Measurements from ENCODE around the gene KRT35. TPM values are rescaled to one million over a fixed set of nuclear protein-coding genes. Genes with fewer than 3 reads are reported as not detected.

Gene KRT35
- total and polyA plus RNA-seq, 2 of the 13 experiments (the other 11 are each of a cell fraction or from before 2014, with no cell fraction given) = not detected

DNA sequence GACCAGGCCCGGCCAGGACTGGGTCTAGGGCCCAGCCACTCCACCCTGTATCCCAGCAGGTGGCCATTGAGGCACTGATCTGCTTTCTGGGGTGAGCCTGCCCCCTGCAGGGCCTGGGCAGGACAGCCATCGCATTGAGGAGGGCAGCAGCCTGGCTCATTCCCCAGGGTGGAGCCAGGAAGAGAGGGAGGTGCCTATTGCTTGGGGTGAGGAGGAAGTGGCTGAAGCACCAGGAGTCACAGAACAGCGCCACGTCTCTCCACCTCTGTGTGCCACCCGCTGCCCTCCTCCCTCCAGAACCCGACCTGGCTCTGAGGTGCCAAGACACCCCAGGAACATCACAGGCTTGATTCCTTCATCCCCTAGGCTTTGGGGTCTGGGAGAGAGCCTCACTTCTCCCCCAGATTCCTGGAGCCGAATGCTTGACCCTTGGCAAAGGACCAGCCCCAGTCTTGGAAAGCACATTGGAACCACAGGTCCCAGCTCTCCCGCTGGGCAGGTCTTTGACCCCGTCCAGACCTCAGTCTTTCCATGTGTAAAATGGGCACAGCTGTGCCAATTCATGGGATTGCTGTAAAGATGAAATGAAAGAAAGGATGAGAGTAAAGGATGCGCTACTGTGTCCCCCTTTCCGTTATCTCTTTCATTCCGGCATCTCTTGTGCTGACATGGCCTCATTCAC lies 16.0 kb upstream of the KRT35 start (continued):
- TF ChIP-seq ZNF24 (IDR thresholded peaks at IDR 0.05) = no peak
- TF ChIP-seq ZNF446 (CRISPR knock-in tag; IDR thresholded peaks at IDR 0.05) = no peak
- TF ChIP-seq PRMT3 (CRISPR knock-in tag; IDR thresholded peaks at IDR 0.05; ENCODE audit: borderline replicate concordance, low read depth) = no peak
- TF ChIP-seq TARDBP (CRISPR knock-in tag; IDR thresholded peaks at IDR 0.05) = peak; percentile 27; the same call in 1 of the 2 replicates
- TF ChIP-seq ZNF451 (CRISPR knock-in tag; IDR thresholded peaks at IDR 0.05) = no peak
- no peak for TF ChIP-seq KAT7 (CRISPR knock-in tag; IDR thresholded peaks at IDR 0.05; ENCODE audit: borderline replicate concordance)
- TF ChIP-seq POLR2G (IDR thresholded peaks at IDR 0.05; ENCODE audit: low read depth, low read length) = no peak
- no peak for TF ChIP-seq KIAA2018 (CRISPR knock-in tag; IDR thresholded peaks at IDR 0.05; ENCODE audit: borderline replicate concordance)
- no peak for TF ChIP-seq ZNF737 (CRISPR knock-in tag; IDR thresholded peaks at IDR 0.05; ENCODE audit: borderline replicate concordance)
- TF ChIP-seq, protein P1, sequence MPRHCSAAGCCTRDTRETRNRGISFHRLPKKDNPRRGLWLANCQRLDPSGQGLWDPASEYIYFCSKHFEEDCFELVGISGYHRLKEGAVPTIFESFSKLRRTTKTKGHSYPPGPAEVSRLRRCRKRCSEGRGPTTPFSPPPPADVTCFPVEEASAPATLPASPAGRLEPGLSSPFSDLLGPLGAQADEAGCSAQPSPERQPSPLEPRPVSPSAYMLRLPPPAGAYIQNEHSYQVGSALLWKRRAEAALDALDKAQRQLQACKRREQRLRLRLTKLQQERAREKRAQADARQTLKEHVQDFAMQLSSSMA (CRISPR knock-in tag; IDR thresholded peaks at IDR 0.05) = no peak
- TF ChIP-seq PAF1 (CRISPR knock-in tag; IDR thresholded peaks at IDR 0.05) = no peak
- TF ChIP-seq NFKB2 (CRISPR knock-in tag; IDR thresholded peaks at IDR 0.05; ENCODE audit: borderline replicate concordance) = no peak
- TF ChIP-seq ZSCAN25 (CRISPR knock-in tag; IDR thresholded peaks at IDR 0.05) = no peak
- TF ChIP-seq MXD4 (CRISPR knock-in tag; IDR thresholded peaks at IDR 0.05) = no peak
- TF ChIP-seq TRIM22 (IDR thresholded peaks at IDR 0.05) = no peak
- TF ChIP-seq SIX4 (CRISPR knock-in tag; IDR thresholded peaks at IDR 0.05) = no peak
- TF ChIP-seq GMEB1 (CRISPR knock-in tag; IDR thresholded peaks at IDR 0.05; ENCODE audit: borderline replicate concordance) = no peak
- no peak for TF ChIP-seq ATF1 (CRISPR knock-in tag; IDR thresholded peaks at IDR 0.05)
- 0 out of 2 replicates have a peak, but pooled peaks have one; percentile 23 for TF ChIP-seq SP5 (CRISPR knock-in tag; IDR thresholded peaks at IDR 0.05; ENCODE audit: borderline replicate concordance, low read depth)
